Measurements from ENCODE around the gene RMND5A. TPM values are rescaled to one million over a fixed set of nuclear protein-coding genes. Genes with fewer than 3 reads are reported as not detected.
A peak's percentile ranks its signal among the peaks of the same experiment; 100 is the strongest.
"Not testable (repeated sequence)": the region's sequence is repeated elsewhere in the genome, so short reads cannot be mapped to it uniquely, and the experiment has no call there.

Gene RMND5A, protein sequence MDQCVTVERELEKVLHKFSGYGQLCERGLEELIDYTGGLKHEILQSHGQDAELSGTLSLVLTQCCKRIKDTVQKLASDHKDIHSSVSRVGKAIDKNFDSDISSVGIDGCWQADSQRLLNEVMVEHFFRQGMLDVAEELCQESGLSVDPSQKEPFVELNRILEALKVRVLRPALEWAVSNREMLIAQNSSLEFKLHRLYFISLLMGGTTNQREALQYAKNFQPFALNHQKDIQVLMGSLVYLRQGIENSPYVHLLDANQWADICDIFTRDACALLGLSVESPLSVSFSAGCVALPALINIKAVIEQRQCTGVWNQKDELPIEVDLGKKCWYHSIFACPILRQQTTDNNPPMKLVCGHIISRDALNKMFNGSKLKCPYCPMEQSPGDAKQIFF
- total RNA-seq: 10 to 100 TPM; 64.0 to 77.8 TPM
- long read RNA-seq, full-length matches to known transcripts: 44 of 51 reads
- long read RNA-seq, partial matches to known transcripts: 0 of 51 reads
- long read RNA-seq, other reads (novel, unspliced or antisense): 7 of 51 reads

DNA sequence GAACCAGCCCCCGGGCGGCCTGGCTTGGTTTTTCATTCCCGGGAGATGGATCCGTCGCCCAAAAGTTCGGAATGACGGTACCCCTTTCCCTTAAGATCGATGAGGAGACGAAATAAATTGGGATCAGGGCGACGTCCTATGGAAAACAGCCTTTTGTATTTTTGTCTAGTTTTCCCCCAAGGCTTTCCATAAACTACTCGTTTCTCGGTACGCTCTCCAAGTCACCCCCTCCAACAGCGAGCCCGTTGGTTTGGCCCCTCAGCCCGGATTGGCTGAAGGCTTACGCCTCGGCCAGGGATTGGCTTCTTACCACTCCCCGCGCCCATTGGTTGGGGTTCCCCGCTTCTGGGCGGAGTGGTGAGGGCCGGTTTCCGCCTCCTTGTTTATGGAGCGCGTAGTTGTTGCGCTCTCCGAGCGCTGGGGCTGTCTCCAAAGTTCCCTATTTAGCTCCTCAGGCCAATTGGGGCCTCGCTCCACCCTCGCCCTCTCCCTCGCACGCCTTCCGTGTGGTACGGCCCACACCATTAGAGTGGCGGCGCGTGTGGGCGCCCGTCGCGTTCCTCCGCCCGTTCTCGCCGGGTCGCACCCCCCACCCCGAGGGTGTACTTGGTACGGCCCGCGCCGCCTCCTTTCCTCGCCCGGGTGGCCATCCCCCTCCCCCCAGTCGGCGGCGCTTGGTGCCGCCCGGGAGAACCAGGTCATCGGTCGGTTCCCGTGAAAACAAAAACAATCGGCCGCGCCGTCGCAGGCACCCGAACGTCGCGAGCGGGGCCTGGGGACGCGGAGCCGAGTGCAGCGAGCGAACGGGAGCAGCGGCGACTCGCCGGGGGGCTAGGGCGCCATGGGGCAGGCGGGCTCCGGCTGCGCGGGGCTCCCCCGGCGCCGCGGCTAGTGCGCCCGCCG lies at the start of gene RMND5A:
RMND5A (plus strand) TSS at position 655 of the 903 bp plus-strand sequence. CDS start 377 bp downstream, outside the sequence.
- DNase-seq (peak; percentile 94 to 95), ATAC-seq (peak; percentile 88)

DNA sequence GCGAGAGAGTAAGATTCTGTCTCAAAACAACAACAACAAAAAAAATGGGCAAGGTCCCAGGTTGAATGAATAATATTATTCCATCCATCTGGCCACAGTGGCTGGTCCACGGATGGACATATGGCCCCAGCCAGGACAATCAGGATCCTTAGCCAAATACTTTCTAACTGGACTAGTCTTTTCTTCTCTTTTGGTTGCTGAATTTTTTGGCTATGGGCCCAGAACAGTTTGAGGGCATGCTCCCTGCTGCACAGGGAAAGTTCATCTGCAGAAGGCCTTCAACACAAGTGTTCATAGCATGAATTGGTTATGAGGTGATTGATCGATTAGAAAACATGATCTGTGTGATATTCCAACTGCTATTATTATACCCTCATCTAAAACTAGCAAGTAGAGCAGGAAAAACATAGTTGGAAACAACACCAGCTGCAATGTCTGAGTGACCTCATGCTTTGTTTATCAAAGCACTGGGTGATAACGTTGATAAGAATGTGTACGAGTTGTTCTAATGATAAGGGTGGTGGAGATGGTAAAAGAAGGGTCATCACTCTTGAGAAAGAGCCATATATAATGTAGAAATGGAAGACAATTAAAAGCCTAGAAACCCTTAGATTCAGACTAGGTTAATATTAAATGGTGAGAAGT lies 48.6 kb upstream of the RMND5A start:
- no peak for DNase-seq
- intact Hi-C loops (cut with DNase I, micrococcal nuclease): no loop called here
- ATAC-seq: peak; percentile 85

More for the DNA sequence above, at the start of gene RMND5A:
- intact Hi-C loops (cut with DNase I, micrococcal nuclease): not testable (repeated sequence)

DNA sequence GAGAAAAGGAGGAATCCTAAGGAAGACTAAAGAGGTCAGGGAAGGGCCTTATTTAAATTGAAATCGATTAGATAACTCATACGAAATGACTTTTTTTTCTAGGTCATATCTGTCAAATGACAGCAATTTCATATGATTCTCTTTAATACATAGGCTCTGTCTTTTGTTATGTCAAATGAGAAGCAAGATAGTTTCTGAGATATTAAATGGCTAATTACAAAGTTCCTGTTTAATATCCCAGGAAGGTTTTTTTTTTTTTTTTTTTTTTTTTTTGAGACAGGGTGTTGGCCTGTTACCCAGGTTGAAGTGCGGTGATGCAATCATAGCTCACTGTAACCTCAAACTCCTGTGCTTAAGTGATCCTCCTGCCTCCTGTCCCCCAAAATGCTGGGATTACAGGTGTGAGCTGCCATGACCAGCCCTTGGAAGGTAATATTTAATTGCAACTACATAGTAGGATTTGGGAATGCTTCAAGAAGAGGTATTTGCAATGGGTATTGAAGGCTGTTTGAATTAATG lies 48.0 kb upstream of the RMND5A start:
- DNase-seq (no peak), ATAC-seq (peak; percentile 31)

DNA sequence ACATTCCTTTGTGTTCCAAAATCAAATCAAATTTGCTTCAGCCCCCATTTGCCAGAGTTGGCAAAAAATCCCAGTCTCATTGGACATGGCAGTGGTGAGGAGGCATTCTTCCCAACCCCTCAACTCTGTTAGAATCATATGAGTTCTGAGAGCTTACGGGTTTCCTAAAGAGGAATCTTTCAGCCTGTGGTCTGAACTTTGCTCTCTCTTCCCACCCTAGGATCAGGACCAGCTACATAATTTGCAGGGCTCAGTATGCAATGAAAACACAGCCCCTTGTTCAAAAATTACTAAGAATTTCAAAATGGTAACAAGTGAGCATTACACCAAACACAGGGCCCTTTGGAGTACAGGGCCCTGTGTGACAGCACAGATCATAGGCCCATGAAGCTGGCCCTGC lies 47.1 kb upstream of the RMND5A start:
- intact Hi-C loops (cut with DNase I, micrococcal nuclease): no loop called here

More for the DNA sequence above, 48.0 kb upstream of the RMND5A start:
- intact Hi-C loops (cut with DNase I, micrococcal nuclease): no loop called here

DNA sequence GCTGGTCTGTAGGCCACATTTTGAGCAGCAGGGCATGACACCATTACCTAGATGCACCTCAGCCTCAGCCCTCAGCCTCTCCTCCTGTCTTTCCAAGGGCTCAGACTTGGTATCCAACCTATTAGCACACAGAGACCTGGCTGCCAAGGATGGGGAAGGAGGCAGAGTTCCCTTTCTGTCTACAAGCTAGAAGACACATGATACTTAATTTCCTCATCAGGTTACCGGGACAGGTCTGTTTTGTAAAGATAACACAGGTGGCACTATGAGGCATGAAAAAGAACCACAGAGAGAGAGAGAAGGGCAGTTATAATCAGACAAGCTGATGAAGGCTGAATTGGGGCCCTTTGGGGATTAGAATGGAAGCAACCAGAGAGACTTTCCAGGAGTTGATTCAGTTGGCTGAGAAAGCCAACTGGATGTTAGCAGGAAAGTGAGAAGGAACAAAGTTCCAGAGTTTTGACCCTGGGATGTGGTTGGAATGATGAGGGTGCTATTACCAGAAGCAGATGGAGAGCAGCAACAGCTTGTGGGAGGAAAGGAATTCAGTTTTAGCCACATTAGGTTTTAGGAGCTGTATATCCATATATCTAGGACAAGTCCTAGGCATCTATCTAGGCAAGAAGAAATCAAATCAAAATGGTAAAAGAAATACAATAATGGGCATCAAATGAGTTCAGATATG lies 46.0 kb upstream of the RMND5A start:
- no peak for DNase-seq
- ATAC-seq: no peak
- intact Hi-C loops (cut with DNase I, micrococcal nuclease): no loop called here

More for the DNA sequence above, 47.1 kb upstream of the RMND5A start:
- ATAC-seq: no peak
- DNase-seq: no peak

DNA sequence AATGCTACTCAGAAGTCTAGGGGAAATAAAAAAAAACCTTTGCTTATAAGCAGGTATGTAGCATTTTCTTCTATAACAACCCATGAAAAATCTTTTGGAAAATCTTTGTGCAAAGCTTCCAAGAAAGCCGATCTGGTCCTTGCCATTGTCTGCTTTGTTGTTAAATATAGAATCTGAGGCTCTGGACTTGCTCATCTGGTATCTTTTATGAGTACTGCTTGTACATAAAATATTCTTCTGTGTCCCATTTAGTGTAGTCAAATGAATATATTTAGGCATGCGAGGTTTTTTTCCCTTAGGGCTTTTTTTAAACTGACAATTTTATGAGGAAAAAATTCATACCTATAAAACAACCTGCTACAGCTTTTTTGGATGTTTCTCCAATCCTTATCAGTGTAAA lies 45.0 kb upstream of the RMND5A start:
- intact Hi-C loops (cut with DNase I, micrococcal nuclease): no loop called here
- no peak for ATAC-seq

DNA sequence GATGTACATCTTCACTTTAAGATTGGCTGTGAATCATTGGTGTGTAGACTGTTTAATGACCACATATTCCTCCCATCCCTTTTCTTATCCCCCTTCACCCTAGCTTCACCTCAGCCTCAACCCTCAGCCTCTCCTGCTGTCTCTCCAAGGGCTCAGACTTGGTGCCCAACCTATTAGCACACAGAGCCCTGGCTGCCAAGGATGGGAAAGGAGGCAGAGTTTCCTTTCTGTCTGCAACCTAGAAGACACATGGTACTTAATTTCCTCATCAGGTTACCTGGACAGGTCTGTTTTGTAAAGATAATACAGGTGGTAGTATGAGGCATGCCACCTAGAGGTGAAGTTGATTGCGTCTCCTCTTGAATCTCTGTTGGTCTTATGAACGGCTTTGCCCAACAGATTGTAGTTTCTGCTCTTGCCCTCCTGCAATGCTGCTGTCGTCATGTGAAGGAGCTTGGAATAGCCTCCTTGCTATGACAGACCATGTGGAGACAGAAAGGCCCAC lies 44.5 kb upstream of the RMND5A start:
- DNase-seq: peak; percentile 23 to 32
- peak; percentile 84 for ATAC-seq
- intact Hi-C loops (cut with DNase I, micrococcal nuclease): no loop called here

More for the DNA sequence above, 45.0 kb upstream of the RMND5A start:
- no peak for DNase-seq

DNA sequence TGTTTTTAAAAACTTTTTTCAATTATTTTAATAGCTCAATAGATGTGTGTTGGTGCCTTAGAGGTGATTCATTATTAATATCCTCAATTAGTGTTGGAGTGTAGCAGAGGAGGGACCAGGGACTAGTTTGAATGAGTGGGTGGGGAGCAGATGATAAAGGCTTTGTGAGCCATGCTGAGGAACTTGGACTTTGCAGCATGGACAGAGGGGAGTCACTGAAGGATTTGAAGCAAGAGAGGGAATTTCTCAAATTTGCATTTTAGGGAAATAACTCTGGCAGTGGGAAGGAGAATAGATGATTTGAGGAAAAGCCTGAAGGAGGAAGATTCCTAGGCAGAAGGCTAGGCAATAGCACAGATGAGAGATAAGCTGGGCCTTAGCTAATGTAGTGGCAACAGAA lies 42.3 kb upstream of the RMND5A start:
- intact Hi-C loops (cut with DNase I, micrococcal nuclease): no loop called here
- DNase-seq: no peak
- ATAC-seq: no peak

DNA sequence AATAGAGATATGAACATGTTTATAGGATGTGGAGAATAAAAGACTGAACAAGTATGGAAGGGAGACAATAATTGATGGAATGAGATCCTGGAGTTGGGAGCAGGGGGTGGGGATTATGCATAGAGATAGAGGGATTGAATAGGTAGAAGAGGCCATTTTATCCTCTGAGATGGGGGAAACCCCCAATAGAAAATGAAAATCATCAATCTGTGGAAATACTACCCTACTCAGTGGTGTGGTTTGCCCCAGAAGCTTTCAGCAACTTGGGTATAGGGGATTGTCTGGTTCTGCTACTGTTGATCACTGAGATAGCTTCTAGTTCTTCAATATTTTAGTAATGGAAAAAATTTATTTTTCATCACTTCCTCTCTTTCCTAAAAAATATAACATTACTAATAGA lies 41.1 kb upstream of the RMND5A start:
- intact Hi-C loops (cut with DNase I, micrococcal nuclease): no loop called here
- ATAC-seq (no peak), DNase-seq (no peak)

DNA sequence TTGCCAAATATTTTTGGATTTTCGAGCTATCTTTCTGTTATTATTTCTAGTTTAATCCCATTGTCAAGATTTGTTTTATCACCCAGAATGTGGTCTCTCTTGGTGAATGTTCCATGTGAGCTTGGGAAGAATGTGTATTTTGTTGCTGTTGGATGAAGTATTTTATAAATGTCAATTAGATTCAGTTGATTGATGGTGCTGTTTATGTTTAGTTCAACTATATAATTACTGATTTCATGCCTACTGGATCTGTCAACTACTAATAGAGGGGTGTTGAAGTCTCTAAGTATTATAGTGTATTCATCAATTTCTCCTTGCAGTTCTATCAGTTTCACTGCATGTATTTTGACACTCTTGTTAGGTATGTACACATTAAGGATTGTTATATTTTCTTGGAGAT lies 34.7 kb upstream of the RMND5A start:
- intact Hi-C loops (cut with DNase I, micrococcal nuclease): no loop called here
- ATAC-seq (no peak), DNase-seq (no peak)

DNA sequence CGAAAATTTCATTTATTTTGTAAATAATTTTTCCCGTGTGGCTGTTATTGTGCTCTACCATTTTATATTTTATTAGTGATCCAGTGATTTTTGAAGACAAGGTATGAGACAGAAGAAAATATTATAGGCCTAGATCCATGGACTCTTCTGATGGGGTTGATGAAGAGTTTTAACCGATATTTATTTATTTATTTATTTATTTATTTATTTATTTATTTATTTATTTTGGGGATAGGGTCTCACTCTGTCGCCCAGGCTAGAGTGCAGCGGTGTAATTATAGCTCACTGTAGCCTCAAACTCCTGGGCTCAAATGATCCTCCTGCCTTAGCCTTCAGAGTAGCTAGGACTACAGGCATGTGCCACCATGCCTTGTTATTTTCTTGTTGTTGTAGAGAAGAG lies 33.6 kb upstream of the RMND5A start:
- no peak for DNase-seq
- intact Hi-C loops (cut with DNase I, micrococcal nuclease): no loop called here
- ATAC-seq: no peak

DNA sequence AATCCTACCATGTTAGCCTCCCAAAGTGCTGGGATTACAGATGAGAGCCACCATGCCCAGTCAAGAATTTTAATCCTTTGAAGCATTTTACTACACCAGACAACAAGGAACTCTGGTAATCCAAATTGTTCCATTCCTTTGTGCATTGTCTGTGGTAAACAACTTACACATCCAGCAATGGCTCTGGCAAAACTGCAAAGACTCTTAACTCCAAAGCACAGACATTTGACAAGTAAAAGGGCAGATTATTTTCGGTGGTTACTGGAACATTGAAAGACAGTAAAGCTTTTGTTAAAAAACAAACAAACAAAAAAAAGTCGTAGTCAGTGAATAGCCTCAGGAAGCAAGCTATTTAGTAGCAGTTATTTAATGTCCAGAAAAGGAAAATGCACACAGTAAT lies 33.2 kb upstream of the RMND5A start:
- DNase-seq: no peak
- ATAC-seq: no peak
- intact Hi-C loops (cut with DNase I, micrococcal nuclease): no loop called here

DNA sequence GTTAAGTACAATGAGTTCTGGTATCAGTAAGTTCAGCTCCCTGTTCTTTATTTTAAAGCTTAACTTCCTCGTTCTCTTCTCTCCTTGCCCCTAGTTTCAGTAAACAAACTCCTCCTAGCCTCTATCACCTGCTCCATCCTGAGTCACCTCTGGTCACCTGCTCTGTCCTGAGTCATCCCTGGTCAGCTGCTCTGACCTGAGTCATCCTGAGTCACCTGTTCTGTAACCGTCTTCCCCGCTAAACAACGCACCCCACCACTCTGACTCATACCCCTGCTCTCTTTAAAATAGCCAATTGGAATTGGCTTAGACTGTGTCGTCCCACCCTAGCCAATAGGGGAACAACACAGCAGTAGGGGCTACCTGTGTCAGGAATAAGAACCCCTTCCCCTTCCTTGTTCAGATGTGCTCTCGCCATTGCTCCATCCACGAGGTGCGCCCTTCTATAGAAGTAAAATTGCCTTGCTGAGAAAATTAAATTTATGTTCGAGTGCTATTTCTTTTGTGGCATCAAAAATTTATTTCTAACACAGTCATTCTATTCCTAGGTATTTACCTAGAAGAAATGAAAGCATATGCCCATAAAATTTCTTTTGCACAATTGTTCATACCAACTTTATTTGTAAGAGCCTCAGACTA lies 24.9 kb upstream of the RMND5A start:
- DNase-seq (peak in 1 of 2 donors; percentile 58), ATAC-seq (peak; percentile 79)
- intact Hi-C loops (cut with DNase I, micrococcal nuclease): no loop called here

DNA sequence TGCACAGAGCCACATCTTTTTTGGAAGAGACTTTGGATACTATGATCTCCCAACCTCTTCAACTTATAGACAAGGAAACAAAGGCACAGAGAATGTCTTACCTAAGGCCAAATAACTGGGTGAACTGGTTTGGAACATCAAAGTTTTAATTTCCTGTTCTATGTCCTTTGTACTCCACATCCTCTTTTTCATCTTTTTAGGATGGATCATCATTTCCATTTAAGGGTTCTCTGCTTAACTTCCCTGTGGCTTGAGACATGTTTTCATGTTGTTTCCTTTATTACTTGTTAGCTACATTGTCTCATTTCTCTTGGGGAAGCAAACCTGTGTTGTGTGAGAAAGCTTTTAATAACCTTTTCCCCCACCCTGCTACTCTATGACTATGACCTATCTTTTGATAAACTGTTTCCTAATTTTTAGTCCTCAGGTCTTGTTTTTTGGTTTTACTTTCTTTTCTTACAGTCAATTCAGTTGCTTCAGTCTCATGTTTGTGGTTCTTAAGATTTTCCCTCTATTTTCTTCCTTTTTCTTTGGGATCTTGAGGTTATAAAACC lies 22.5 kb upstream of the RMND5A start:
- DNase-seq: no peak
- ATAC-seq: no peak

DNA sequence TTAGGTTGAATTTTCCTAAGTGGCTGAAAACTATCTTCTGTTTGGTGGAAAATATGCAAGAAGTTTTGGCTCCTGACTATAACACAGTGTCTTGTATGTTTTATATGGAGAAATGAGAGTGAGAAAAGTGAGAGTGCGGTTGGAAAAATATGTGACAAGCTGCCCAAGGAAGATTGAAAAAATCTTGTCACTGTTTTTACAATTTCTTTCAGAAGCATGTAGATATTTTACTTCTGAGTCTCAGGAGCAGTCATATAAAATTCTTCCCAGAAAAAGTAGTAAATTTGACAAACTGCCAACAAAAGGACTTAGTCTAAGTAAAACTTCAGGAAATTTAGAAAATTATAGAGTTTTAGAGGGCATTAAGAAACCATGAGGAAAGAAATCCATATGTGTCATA lies 19.4 kb upstream of the RMND5A start:
- intact Hi-C loops (cut with DNase I, micrococcal nuclease): no loop called here
- no peak for ATAC-seq
- DNase-seq: no peak

More for the DNA sequence above, 22.5 kb upstream of the RMND5A start:
- intact Hi-C loops (cut with DNase I, micrococcal nuclease): no loop called here

DNA sequence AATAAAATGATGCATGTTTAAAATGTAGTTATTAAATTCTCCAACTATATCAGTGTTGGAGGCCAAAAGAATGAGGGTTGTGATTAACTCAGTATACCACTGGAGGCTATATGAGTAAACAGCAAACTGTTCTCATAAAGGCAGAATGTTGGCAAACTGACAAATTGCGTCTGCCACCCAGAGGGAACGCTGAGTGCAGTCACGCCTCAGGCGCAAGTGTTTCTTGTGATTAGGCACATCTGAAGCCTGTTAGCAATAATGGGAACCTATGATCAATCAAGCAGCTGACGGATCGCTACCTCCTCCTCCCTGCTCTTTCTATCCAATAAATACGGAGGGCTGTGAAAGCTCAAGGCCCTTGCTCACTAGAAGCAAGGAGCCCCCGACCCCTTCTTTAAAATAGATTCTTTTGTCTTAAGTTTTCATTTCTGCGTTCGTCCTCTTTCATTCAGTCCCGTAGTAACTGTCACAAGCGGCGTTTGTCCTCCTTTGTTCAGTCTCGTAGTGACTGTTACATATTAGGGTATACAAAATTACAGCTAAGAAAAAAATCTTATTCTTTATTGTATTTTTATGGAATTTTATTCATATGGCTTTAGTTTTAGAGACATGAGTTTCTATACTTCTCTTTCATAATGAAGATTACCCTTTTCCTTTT lies 16.3 kb upstream of the RMND5A start:
- peak; percentile 54 for ATAC-seq
- intact Hi-C loops (cut with DNase I, micrococcal nuclease): no loop called here
- peak; percentile 57 to 78 for DNase-seq

DNA sequence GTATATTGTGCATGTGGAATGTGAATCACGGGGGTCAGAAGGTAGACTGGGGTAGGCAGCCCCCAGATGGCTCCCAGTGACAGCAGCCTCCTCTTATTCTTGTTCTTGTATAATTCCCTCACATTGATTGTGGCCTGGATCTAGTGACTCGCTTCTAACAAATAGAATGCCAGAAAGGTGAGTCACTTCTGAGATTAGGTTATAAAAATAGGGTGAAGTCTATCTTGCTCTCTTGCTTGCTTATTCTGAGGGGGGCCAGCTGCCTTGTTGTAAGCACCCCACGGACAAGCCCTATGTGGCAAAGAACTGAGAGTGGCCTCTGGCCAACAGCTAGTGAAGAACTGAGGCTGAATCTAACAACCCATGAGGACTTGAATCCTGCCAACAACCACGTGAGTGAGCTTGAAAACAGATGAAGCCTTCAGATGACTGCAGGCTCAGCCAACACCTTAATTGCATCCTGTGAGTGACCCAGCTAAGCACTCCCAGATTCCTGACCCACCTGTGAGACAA lies 15.6 kb upstream of the RMND5A start:
- peak; percentile 53 to 80 for DNase-seq
- intact Hi-C loops (cut with DNase I, micrococcal nuclease): no loop called here
- ATAC-seq: peak; percentile 87

Measured in left colon (tissue), 2 donors.